ENCODE data around the gene FATE1. TPM values are rescaled to one million over a fixed set of nuclear protein-coding genes. Genes with fewer than 3 reads are reported as not detected.
"Not testable (repeated sequence)": the region's sequence is repeated elsewhere in the genome, so short reads cannot be mapped to it uniquely, and the experiment has no call there.

FATE1 gene
- polyA plus RNA-seq, 1 donor from 2014 or later, result not detected

GRCh38 chrX:151695583-151696340 is 20.1 kb upstream of the FATE1 start:
- Histone ChIP-seq H3K27me3 (ENCODE audit: insufficient read depth, low read depth, low read length) (no peaks in the 10 kb centered on the region), H3K79me2 (replicated peaks; ENCODE audit: insufficient read depth, low read length) (no peaks in the 10 kb centered on the region), H3K9me2 (ENCODE audit: insufficient read depth, low read length) (no peaks in the 10 kb centered on the region), H3F3A (ENCODE audit: insufficient read depth, low read length, poor library complexity, severe bottlenecking) (no peaks in the 10 kb centered on the region), H3K27ac (ENCODE audit: low read length) (peak overlapping the region; percentile 42), H3K36me3 (ENCODE audit: insufficient read depth, low read length) (no peaks in the 10 kb centered on the region), H3K9me3 (ENCODE audit: low read length) (no peaks in the 10 kb centered on the region), H3K4me2 (ENCODE audit: low read length) (no peak overlapping the region), H3K4me3 (ENCODE audit: low read length) (peak overlapping the region; percentile 38), H2AFZ (ENCODE audit: low read depth, low read length) (no peak overlapping the region), H4K20me1 (ENCODE audit: insufficient read depth) (no peaks in the 10 kb centered on the region), H3K9ac (ENCODE audit: low read length) (no peak overlapping the region)
- no peak for TF ChIP-seq EZH2 (IDR thresholded peaks at IDR 0.05; ENCODE audit: borderline replicate concordance, insufficient read depth, low read length, poor library complexity, severe bottlenecking)
- TF ChIP-seq MXI1 (conservative IDR thresholded peaks at IDR 0.05; ENCODE audit: poor library complexity, severe bottlenecking), result peak; percentile 27
- TF ChIP-seq POLR2AphosphoS5 (IDR thresholded peaks at IDR 0.05), result no peak
- TF ChIP-seq SMC3 (conservative IDR thresholded peaks at IDR 0.05; ENCODE audit: poor library complexity), result no peak
- peak; percentile 41 for TF ChIP-seq EP300 (conservative IDR thresholded peaks at IDR 0.05; ENCODE audit: poor library complexity, severe bottlenecking)
- TF ChIP-seq REST (IDR thresholded peaks at IDR 0.05; ENCODE audit: borderline replicate concordance), result no peak
- no peak for TF ChIP-seq RAD21 (conservative IDR thresholded peaks at IDR 0.05)
- TF ChIP-seq CTCF (IDR thresholded peaks at IDR 0.05; ENCODE audit: poor library complexity, severe bottlenecking), result no peak
- no peak for TF ChIP-seq TAF1 (IDR thresholded peaks at IDR 0.05; ENCODE audit: low read depth)

DNA sequence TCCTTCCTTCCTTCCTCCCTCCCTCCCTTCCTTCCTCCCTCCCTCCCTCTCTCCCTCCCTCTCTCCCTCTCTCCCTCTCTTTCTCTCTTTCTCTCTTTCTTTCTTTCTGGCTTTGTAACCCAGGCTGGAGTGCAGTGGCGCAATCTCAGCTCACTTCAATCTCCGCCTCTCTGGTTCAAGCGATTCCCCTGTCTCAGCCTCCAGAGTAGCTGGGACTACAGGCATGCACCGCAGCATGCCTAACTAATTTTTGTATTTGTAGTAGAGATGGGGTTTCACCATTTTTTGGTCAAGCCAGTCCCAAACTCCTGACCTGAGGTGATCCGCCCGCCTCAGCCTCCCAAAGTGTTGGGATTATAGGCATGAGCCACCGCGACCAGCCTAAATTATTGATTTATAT is 18.8 kb upstream of the FATE1 start:
- H3K36me3 ChIP-seq (ENCODE audit: insufficient read depth, low read length); H4K20me1 ChIP-seq (ENCODE audit: insufficient read depth); H2AFZ ChIP-seq (ENCODE audit: low read depth, low read length); H3K27ac ChIP-seq (ENCODE audit: low read length); H3K9me3 ChIP-seq (ENCODE audit: low read length); H3F3A ChIP-seq (ENCODE audit: insufficient read depth, low read length, poor library complexity, severe bottlenecking); H3K79me2 ChIP-seq (replicated peaks; ENCODE audit: insufficient read depth, low read length); H3K4me3 ChIP-seq (ENCODE audit: low read length); H3K9me2 ChIP-seq (ENCODE audit: insufficient read depth, low read length); H3K27me3 ChIP-seq (ENCODE audit: insufficient read depth, low read depth, low read length); H3K4me2 ChIP-seq (ENCODE audit: low read length); H3K9ac ChIP-seq (ENCODE audit: low read length): not testable (repeated sequence)
